Measurements from ENCODE around the gene GNAL.

GNAL gene

GRCh38 chr18:11654736-11655605 lies 34.1 kb upstream of the GNAL start:
- ATAC-seq: peak; percentile 88
- no peak for TF ChIP-seq ZC3H10 (CRISPR knock-in tag; IDR thresholded peaks at IDR 0.05)
- no peak for TF ChIP-seq ZNF8 (CRISPR knock-in tag; IDR thresholded peaks at IDR 0.05)
- TF ChIP-seq ISL1 (CRISPR knock-in tag; IDR thresholded peaks at IDR 0.05): no peak
- TF ChIP-seq BACH2 (CRISPR knock-in tag; IDR thresholded peaks at IDR 0.05; ENCODE audit: borderline replicate concordance): no peak
- TF ChIP-seq ZFP3 (CRISPR knock-in tag; IDR thresholded peaks at IDR 0.05): no peak
- TF ChIP-seq, protein P1, sequence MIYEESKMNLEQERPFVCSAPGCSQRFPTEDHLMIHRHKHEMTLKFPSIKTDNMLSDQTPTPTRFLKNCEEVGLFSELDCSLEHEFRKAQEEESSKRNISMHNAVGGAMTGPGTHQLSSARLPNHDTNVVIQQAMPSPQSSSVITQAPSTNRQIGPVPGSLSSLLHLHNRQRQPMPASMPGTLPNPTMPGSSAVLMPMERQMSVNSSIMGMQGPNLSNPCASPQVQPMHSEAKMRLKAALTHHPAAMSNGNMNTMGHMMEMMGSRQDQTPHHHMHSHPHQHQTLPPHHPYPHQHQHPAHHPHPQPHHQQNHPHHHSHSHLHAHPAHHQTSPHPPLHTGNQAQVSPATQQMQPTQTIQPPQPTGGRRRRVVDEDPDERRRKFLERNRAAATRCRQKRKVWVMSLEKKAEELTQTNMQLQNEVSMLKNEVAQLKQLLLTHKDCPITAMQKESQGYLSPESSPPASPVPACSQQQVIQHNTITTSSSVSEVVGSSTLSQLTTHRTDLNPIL (CRISPR knock-in tag; IDR thresholded peaks at IDR 0.05; ENCODE audit: low read depth): no peak
- no peak for TF ChIP-seq TOX (CRISPR knock-in tag; IDR thresholded peaks at IDR 0.05; ENCODE audit: borderline replicate concordance)
- TF ChIP-seq ZNF70 (CRISPR knock-in tag; IDR thresholded peaks at IDR 0.05): no peak
- TF ChIP-seq, protein P2, sequence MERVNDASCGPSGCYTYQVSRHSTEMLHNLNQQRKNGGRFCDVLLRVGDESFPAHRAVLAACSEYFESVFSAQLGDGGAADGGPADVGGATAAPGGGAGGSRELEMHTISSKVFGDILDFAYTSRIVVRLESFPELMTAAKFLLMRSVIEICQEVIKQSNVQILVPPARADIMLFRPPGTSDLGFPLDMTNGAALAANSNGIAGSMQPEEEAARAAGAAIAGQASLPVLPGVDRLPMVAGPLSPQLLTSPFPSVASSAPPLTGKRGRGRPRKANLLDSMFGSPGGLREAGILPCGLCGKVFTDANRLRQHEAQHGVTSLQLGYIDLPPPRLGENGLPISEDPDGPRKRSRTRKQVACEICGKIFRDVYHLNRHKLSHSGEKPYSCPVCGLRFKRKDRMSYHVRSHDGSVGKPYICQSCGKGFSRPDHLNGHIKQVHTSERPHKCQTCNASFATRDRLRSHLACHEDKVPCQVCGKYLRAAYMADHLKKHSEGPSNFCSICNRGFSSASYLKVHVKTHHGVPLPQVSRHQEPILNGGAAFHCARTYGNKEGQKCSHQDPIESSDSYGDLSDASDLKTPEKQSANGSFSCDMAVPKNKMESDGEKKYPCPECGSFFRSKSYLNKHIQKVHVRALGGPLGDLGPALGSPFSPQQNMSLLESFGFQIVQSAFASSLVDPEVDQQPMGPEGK (CRISPR knock-in tag; IDR thresholded peaks at IDR 0.05; ENCODE audit: borderline replicate concordance): no peak
- TF ChIP-seq TCF4 (CRISPR knock-in tag; IDR thresholded peaks at IDR 0.05; ENCODE audit: borderline replicate concordance): no peak
- no peak for TF ChIP-seq PPARA (CRISPR knock-in tag; IDR thresholded peaks at IDR 0.05; ENCODE audit: borderline replicate concordance)
- no peak for TF ChIP-seq CSRNP3 (CRISPR knock-in tag; IDR thresholded peaks at IDR 0.05)
- TF ChIP-seq ZNF565 (CRISPR knock-in tag; conservative IDR thresholded peaks at IDR 0.05; ENCODE audit: low read depth): no peak
- TF ChIP-seq POU6F1 (CRISPR knock-in tag; IDR thresholded peaks at IDR 0.05; ENCODE audit: borderline replicate concordance, low read depth): no peak
- TF ChIP-seq SNAI2 (CRISPR knock-in tag; IDR thresholded peaks at IDR 0.05): no peak
- TF ChIP-seq CSDC2 (CRISPR knock-in tag; IDR thresholded peaks at IDR 0.05): no peak

DNA sequence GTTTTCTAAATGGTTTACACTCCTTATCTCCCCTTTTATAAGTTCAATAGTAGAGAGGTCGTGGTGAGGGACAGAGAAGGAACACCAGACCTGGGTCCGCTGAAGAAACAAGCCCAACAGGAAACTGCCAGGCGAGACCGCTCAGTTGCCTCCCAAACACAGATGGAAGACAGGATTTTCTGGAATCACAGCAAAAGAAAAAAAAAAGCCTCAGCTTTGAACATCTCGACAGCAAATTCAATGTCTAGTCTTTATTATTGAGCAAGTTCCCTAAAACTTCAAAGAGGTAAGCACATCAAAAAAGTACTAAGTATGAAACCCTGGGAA lies 33.5 kb upstream of the GNAL start:
- ATAC-seq: peak; percentile 19; the same call in 2 of the 3 replicates
- TF ChIP-seq, protein P2 (CRISPR knock-in tag; IDR thresholded peaks at IDR 0.05; ENCODE audit: borderline replicate concordance): no peak
- TF ChIP-seq ESRRG (CRISPR knock-in tag; IDR thresholded peaks at IDR 0.05) (no peak), BACH2 (CRISPR knock-in tag; IDR thresholded peaks at IDR 0.05; ENCODE audit: borderline replicate concordance) (no peak), PPARA (CRISPR knock-in tag; IDR thresholded peaks at IDR 0.05; ENCODE audit: borderline replicate concordance) (no peak), ZFP3 (CRISPR knock-in tag; IDR thresholded peaks at IDR 0.05) (no peak), TCF4 (CRISPR knock-in tag; IDR thresholded peaks at IDR 0.05; ENCODE audit: borderline replicate concordance) (no peak), CSDC2 (CRISPR knock-in tag; IDR thresholded peaks at IDR 0.05) (no peak), ISL1 (CRISPR knock-in tag; IDR thresholded peaks at IDR 0.05) (no peak), TOX (CRISPR knock-in tag; IDR thresholded peaks at IDR 0.05; ENCODE audit: borderline replicate concordance) (no peak), ZNF70 (CRISPR knock-in tag; IDR thresholded peaks at IDR 0.05) (no peak), ZNF565 (CRISPR knock-in tag; conservative IDR thresholded peaks at IDR 0.05; ENCODE audit: low read depth) (no peak), ARNTL (CRISPR knock-in tag; IDR thresholded peaks at IDR 0.05; ENCODE audit: borderline replicate concordance, low read depth) (no peak), OSR1 (CRISPR knock-in tag; IDR thresholded peaks at IDR 0.05) (no peak), ZFP30 (CRISPR knock-in tag; IDR thresholded peaks at IDR 0.05) (no peak), POU6F1 (CRISPR knock-in tag; IDR thresholded peaks at IDR 0.05; ENCODE audit: borderline replicate concordance, low read depth) (no peak), CSRNP3 (CRISPR knock-in tag; IDR thresholded peaks at IDR 0.05) (no peak), SNAI2 (CRISPR knock-in tag; IDR thresholded peaks at IDR 0.05) (no peak), ZC3H10 (CRISPR knock-in tag; IDR thresholded peaks at IDR 0.05) (no peak)
- TF ChIP-seq, protein P1 (CRISPR knock-in tag; IDR thresholded peaks at IDR 0.05; ENCODE audit: low read depth): no peak
